AG20443 (cell line): Measurements from ENCODE around the gene ADGRG1.
"Not testable (repeated sequence)": the region's sequence is repeated elsewhere in the genome, so short reads cannot be mapped to it uniquely, and the experiment has no call there.

Source experiments
- DNase-seq: peaks from one replicate; pipeline ENCODE4 v3.0.0; 2012; ENCODE audit warnings: low spot score, mixed read lengths

The ADGRG1 gene

DNA sequence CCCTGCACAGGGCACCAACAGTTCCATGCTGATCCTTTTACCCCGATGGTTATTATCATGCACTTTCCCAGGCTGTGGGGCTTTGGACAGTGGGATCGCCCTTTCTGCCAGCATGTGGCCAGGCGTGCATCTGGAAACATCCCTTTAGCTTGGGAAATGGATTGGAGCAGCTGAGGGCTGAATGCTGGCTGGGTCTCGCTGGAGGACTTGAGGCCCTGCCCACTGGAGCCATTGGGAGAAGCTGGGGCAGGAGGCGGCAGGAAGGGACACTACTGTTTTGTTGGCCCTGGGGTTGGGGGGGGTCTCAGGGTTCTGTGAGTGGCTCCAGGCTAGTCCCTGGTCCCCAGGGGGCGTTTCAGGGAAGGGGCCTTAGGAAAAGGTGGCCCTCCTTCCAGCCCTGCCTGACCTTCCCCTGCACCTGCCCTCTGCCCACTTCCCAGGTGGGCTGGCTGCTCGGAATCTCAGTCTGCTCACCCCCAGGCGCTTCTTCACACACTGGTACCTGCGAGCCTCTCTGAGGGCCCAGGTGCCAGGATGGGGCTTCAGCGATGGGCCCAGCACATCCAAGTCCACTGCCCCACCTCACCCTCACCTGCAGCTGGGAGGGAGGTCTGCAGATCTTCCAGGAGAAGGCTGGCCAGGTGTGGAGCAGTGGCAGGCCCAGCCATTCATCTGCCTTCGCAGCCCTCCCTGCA lies 38.1 kb downstream of the ADGRG1 start:
- no peak for DNase-seq

DNA sequence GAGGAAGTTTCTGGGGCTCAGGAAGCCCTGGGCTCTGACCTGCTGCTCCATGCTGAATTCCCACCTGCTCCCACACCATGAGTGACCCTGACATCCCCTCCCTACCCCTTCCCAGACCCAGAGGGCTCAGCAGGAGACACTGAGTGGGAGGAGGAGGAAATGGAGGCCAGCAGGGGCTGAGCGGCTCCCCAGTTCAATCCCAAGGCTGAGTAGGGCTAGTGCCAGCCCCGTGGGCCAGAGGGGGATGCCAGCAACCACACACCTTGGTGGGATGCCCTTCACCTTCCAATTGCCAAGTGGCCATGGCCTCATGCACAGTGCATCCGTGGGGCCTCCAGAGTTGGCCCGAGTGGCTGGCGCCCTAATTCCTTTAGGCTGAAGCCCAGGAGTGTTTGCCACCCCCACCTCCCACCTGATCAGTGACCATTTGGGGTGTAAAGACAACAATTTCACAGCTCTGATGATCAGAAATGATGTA lies 38.7 kb downstream of the ADGRG1 start:
- DNase-seq = no peak

DNA sequence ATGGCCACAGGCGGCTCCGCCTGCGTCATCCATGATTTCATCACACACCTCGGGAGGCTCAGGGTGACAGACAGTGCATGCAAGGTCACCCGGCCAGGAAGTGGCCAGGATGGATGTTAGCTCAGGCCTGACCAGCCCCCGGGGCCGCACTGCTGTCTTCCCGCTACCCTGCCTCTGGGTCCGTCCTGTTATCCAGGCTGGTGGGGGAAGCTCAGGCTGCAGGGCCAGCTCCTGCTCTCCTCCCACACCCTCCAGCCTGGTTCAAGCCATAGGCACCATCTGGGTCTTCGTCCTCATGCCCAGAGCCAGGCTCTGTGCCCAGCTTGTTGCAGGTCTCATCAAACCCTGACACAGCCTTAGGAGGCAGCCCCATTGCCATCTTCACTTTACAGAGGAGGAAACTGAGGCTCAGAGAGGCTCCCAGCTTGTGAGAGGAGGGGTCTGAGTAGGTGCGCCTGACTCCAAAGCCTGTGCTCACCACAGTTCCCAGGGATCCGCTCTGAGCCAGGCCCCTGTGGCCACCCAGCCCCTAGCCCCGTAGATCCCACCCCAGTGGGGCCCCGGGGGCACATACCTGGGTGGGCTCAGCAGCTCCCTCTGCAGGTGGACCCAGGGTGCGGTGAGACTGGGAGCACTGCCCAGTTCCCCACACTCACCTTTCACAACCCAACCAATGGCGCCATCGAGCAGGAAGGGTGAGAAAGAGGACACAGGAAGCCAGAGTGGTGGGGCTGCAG lies 39.3 kb downstream of the ADGRG1 start:
- no peak for DNase-seq

DNA sequence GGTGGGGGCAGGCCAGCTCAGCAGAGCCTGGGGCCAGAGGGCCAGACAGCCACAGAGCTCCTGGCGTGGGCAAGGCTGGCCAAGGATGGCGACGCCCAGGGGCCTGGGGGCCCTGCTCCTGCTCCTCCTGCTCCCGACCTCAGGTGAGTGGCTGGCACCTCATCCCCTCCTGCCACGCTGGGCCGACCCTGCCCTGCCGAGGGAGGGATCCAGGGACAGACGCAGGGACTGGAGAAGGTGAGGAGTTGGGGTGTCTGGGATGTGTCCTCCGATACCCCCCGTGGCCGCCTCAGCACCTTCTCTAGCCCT lies 39.8 kb downstream of the ADGRG1 start, which contains the start of gene ADGRG3:
TSS of gene ADGRG3 (plus strand) at position 44 of the 309 bp plus-strand sequence. CDS start at position 86, 42 bp downstream.
- DNase-seq = no peak

DNA sequence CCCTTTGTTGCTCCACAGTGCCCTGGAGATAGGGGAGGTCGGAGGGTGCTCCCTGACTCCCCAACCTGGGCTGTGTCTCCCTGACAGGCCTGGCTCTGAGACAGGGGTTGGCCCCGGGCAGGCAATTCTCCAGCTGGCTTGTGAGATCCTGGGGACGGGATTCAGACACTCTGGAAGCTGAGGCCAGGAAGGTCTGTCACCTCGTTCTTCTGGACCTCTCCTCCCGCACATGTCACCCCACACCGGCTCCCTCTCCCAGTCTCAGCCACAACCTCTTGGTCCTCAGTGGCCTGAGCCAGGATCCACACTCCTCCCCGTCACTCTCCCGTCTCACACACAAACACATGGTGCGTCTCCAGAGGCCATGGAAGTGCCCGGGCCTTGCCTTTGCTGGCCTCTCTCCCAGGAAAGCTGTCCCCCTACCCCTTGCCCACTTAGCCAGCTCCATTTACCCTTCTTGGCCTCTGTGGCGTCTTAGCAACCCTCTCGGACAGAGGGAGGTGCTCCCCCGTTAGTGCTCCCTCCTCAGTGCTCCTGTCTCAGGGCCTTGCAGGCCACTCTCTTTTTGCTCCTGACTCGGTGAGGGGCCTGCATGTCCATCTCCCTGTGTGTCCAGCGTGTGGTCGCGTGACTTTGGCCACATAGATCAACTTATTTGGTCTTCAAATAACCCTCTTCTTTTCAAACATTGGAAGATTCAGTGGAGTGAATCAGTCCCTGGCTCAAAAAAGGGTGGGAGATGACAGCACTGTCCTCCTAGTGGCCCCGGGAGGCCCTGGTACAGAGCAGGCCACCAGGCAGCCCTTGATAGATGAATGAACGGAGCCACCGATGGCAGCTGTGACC lies 40.4 kb downstream of the ADGRG1 start:
- no peak for DNase-seq

DNA sequence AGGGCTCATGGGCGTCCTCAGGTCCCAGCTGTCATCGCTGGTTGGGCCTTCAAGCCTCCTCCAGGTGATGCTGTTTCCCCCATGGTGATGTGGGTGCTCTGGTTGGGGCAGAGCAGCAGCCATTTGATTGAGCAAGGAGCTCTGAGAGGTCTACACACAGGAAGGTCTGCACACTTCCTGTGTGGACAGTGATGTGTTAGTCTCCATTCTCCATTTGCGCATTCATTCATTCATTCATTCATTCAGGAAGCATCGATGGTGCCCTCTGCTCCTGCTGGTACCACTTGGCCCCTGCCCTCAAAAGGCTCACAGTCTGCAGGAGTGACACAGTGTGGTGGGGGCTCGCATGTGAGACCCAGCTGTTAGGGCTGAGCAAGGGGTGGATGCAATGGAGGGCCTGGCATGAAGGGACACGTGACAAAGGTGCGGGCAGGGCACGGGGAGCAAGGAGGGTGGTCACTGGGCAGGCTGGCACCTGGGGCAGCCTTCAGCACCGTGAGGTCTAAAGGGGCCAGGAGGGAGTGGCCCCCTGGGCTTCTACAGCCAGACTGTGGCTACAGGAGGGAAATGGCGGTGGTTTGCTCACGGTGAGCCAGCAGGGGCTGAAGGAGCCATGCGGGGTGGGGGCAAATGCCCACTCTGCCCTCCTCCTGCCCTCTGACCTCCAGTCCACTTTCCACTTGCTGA lies 41.2 kb downstream of the ADGRG1 start:
- DNase-seq = no peak

DNA sequence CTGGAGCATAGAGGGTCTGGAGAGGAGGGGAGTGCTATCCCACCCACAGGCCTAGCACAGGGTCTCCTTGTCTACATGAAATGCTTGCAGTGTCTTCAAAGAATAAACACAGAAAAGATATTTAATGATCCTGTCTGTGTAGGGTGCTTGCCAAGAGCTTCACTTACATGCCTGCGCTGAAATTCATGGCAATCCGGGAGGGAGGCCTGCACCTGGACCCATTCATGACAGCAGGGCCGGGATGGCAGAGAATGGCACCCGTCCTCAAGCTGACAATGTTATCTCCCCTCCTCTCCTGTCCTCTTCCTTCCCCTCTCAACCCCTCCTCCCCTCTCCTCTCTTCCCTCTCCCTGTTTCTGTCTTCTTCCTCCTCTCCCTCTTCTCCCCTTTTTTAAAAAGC lies 41.8 kb downstream of the ADGRG1 start:
- no peak for DNase-seq

DNA sequence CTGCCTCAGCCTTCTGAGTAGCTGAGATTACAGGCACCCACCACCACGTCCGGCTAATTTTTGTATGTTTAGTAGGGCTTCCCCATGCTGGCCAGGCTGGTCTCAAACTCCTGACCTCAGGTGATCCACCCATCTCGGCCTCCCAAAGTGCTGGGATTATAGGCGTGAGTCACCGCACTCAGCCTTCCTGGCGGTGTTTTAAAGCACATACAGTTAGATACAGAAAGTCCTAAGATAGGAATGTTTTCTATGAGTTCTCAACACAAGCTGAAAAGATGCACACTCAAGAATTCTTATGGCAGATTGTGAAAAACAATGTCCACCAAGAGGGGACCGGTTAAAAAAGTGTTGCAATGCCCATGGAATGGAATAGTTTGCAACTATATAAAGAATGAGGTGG lies 43.0 kb downstream of the ADGRG1 start:
- not testable (repeated sequence) for DNase-seq

DNA sequence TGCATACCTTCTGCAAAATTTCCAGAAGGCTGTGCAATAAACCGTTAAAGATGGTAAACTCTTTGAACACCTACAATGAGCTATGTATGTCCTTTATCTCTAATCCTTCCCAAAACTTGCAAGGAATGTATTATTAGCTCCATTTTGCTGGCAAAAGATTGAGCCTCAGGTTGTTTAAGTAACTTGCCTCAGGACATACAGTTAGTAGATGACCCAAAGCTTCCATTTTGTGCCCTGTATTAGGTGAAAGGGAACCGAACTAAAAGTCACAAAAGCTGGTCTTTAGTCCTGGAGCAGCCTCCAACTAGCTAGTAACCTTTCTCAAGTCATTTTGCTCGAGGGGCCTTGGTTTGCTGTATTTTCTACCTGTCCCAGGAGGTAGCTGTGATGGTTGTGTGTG lies 44.0 kb downstream of the ADGRG1 start:
- no peak for DNase-seq

DNA sequence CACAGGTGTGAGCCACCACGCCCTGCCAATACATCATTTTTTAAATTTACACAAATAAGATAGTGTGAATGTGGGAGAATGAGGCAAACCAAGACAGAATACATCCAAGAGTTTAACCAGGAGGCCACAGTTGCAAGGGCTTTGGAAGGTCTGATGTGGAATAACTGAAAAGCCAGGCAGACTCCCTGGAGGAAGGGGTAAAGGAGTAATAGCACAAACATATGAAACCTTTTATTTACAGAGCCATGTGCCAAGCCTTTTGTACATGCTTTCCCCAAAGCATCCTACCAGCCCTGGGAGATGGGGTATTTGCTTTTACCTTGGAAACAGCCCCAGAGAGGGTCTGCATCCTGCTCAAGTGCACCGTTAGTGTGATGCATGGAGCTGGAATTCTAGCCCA lies 44.4 kb downstream of the ADGRG1 start:
- no peak for DNase-seq

DNA sequence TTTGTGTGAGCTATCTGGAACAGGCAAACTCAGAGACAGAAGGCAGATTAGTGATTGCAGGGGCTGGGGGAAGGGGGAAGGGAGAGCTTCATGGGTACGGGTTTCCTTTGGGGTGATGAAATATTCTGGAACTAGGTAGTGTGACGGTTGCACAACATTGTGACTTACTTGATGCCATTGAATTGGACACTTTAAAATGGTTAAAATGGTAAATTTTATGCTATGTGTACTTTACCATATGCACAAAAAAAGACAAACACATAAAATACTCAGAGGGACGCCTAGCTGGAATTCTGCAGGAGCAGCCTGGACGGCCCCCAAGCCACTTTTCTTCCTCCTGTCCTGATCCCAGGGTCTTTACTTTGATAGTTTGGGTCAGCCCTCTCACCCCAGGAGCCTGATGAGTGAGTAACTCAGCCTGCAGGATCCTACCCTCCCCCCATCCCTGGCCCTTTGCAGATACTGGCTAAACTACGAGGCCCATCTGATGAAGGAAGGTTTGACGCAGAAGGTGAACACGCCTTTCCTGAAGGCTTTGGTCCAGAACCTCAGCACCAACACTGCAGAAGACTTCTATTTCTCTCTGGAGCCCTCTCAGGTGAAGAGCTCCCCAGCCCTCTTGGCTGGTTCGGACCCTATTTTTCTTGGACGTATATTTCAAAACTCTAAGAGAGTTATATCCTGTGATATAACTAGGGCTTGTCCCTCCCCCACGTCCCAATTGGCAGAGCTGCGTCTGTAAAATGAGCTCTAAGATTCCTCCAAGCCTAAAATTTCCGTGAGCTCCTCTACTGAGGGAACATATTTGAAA lies 47.5 kb downstream of the ADGRG1 start:
- DNase-seq = no peak

DNA sequence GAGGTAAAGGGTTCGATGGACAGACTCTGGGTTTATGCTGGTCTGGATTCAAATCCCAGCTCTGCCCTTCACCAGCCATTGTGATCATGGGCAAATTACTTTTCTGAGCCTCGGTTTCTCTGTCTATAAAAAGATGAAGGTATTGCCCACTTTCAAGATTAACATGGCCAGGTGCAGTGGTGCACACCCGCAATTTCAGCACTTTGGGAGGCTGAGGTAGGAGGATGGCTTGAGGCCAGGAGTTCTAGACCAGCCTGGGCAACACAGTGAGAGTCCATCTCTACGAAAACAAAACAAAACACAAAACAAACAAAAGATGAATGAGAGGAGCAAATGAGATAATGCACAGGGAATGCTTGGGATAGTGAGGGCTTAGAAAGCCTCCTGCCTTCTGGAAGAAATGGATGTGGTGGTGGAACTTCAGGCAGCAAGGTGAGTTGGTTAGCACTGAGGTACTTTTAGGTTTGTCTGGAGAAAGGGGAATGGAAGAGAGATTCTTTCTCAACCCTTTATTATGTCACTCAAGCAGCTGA lies 48.2 kb downstream of the ADGRG1 start:
- DNase-seq = no peak

DNA sequence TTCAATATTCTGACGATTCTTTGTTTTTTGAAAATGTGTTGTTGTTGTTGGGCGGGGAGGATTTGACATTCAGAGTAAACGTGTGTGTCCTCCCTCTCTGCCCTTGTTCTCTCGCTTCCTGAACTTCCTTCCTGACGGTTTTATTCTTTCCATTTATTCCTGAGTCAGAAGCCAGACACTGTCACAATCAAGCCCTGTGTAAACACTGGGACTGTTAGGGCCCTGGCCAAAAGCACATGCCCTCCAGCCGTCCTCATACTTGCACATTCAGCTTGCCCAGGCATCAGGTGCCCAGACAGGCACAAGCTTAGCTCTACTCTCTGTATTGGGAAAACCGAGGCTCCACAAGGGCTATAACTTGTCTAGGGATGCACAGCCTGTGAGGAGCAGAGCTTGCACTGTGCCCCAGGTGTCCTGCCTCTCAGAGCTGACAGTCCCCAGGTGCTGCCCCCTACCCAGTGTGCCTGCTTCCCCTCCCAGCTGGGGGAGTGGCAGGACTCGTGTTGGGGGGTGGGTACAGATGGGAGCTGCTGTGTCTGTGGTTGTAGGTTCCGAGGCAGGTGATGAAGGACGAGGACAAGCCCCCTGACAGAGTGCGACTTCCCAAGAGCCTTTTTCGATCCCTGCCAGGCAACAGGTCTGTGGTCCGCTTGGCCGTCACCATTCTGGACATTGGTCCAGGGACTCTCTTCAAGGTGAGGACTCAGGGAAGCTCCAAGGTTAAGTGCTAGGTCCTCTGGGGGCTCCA lies 49.4 kb downstream of the ADGRG1 start:
- no peak for DNase-seq

DNA sequence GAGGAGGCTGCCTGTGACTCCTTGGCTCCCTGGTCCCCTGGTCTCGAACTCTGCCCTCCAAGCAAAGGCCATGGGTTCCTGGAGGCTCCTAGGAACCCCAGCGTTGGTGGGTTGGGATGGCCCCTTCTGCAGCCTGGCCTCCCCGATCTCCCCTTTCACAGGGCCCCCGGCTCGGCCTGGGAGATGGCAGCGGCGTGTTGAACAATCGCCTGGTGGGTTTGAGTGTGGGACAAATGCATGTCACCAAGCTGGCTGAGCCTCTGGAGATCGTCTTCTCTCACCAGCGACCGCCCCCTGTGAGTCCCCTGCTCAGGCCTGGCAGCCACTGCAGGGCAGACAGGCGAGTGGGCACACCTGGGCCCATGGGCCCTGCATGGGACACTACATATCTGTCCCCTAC lies 50.6 kb downstream of the ADGRG1 start:
- no peak for DNase-seq

DNA sequence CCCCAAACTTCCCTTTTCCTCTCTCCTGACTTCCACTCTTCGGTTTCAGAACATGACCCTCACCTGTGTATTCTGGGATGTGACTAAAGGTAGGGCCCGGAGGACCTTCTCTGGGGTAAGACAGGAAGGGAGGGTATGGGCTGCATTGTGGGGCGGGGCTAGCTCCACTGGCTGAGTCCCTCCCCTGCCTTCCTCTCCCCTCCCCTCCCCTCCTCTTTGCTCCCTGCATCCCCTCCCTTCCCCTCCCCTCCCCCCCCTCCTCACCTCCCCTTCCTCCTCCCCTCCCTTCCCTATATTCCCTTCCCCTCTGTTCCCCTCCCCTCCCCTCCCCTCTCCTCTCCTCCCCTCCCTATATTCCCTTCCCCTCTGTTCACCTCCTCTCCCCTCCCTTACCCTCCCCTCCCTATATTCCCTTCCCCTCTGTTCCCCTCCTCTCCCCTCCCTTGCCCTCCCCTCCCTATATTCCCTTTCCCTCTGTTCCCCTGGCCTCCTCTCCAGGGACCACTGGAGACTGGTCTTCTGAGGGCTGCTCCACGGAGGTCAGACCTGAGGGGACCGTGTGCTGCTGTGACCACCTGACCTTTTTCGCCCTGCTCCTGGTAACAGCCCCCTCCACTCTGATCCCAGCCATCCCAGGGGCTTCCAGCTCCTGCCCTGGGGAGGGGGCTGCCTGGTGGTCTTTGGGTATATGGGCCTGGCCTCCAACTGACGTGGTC lies 51.5 kb downstream of the ADGRG1 start:
- no peak for DNase-seq

DNA sequence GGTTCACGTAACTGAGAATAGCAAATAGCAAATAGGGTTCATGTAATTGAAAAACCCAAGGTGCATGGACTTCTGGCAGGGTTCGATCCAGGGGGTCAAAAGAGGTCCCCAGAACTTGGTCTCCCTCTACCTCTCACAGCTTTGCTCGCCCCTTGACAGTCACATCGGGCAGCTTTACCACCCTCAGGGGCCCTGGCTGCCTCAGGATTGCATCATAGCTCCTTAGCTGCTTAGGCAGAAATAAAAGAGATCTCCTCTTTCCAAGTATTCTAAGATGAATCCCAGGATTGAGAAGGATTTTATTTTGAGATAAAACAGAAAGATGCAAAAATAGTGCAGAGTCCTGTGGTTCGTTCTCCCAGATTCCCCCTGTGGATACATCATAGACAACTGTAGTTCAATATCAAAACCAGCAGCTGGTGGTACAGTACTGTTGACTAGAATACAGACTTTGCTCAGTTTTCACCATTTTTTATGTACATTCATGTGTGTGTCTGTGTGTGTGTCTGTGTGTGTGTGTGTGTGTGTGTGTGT lies 52.5 kb downstream of the ADGRG1 start:
- no peak for DNase-seq

DNA sequence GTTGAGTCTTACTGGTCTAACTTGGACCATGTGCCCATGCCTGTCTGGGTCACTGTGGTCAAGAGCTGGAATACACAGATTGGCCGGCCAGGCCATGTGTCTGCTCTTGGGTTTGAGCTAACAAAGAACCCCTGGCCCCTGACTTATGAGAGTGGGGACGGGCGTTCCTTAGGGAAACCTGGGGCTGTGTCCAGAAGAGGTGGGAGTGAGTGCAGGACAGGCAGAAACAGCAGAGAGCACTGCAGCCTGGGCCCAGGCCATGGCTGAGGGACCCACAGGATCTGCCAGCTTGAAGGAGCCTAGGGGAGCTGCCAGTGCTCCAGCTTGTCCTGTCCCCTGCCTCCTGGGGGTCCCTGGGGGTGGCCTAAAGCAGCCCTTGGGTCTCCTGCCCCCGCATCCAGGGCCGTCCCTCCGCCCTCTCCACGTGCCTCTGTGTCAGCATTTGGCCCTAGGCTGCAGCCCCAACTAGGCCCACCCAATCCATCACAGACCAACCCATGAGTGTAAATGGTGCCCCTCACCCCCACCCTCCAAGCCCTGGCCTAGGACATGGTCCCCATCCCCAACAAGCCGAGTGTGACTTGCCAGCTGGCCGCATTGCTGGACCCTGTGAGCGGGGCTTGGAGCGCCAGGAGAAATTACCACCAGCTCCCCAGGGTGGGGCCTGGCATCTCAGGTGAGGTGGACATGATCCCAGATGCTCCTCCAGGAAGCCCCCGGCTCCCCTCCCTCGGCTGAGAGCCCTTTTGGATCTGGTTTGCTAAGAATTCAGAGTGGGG lies 53.7 kb downstream of the ADGRG1 start:
- no peak for DNase-seq

DNA sequence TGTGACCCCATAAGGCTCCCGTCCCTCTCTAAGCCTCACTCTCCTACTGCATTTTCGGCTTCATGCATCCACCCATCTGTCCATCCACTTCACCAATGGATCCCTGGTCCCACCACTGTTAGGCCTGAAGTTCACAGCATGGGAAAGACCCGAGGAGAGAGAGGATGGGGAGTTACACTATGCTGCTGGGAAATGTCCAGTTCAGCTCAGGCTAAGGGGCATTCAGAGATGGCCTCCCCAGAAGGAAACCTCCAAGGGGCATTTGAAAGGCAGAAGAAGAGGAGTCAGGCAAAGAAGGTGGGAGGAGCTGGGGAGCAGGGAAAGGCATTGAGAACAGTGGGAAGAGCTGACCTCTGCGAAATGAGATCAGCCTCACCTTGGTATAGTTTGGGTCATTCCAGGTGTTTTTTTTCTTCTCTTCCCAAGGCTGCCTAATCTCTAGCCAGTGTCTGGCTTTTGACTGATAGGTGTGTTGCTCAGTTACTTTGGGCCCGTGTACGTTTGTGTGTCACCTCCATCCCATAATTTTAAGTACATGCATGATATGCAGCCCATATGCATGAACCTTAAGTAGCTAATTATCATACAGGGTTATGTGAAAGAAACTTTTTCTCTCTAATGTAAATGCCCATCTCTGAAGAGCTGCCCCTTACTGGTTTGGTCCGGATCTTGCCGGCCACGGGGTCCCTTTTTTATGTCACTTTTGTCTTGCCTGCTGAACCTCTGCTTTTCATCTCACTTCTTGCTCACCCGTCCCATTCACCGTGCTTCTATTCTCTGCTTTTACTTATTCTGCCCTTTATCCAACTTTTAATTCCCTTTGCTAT lies 54.6 kb downstream of the ADGRG1 start:
- no peak for DNase-seq
